ENCODE data around the gene LRRK2. TPM values are rescaled to one million over a fixed set of nuclear protein-coding genes. Genes with fewer than 3 reads are reported as not detected.

LRRK2 gene
- total and polyA plus RNA-seq, 2 experiments from 2014 or later = 0.24 TPM; not detected in 1

DNA sequence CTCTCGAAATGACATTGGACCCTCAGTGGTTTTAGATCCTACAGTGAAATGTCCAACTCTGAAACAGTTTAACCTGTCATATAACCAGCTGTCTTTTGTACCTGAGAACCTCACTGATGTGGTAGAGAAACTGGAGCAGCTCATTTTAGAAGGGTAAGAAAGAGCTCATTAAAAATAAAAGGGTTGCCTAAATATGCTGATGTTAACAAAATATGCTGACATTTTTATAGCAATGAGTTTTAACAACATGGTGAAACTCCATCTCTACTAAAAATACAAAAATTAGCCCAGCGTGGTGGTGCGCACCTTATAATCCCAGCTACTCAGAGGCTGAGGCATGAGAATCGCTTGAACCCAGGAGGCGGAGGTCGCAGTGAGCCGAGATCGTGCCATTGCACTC lies 73.5 kb downstream of the LRRK2 start:
- Mint-ChIP-seq H3K9me3 (no peaks in the 10 kb centered on the region), H3K27me3 (ENCODE audit: insufficient read depth, low read depth, poor library complexity) (no peaks in the 10 kb centered on the region), H3K4me3 (no peak overlapping the region), H3K4me1 (no peaks in the 10 kb centered on the region), H3K27ac (no peak overlapping the region), H3K36me3 (ENCODE audit: low read depth) (no peaks in the 10 kb centered on the region)
- H3K4me1 ChIP-seq (ENCODE audit: insufficient read depth) = no peaks in the 10 kb centered on the region
- H3K27ac ChIP-seq (ENCODE audit: low read depth) = no peak overlapping the region
- no peak for ATAC-seq
- no peak overlapping the region for H3K4me2 ChIP-seq
- no peaks in the 10 kb centered on the region for H3F3A ChIP-seq (replicated peaks; ENCODE audit: low read depth)
- TF ChIP-seq NANOG (IDR thresholded peaks at IDR 0.05; ENCODE audit: borderline replicate concordance) = no peak
- TF ChIP-seq STAT1 (IDR thresholded peaks at IDR 0.05; ENCODE audit: unreplicated experiment) = no peak
- no peak for TF ChIP-seq JUNB (IDR thresholded peaks at IDR 0.05; ENCODE audit: unreplicated experiment)
- TF ChIP-seq EZH2 (IDR thresholded peaks at IDR 0.05; ENCODE audit: low read depth, unreplicated experiment) = no peak
- TF ChIP-seq, protein P1, sequence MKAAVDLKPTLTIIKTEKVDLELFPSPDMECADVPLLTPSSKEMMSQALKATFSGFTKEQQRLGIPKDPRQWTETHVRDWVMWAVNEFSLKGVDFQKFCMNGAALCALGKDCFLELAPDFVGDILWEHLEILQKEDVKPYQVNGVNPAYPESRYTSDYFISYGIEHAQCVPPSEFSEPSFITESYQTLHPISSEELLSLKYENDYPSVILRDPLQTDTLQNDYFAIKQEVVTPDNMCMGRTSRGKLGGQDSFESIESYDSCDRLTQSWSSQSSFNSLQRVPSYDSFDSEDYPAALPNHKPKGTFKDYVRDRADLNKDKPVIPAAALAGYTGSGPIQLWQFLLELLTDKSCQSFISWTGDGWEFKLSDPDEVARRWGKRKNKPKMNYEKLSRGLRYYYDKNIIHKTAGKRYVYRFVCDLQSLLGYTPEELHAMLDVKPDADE (IDR thresholded peaks at IDR 0.05) = no peak
- TF ChIP-seq POLR2AphosphoS5 (IDR thresholded peaks at IDR 0.05; ENCODE audit: low read depth) = no peak
- no peak for TF ChIP-seq ZNF462 (CRISPR knock-in tag; IDR thresholded peaks at IDR 0.05)
- TF ChIP-seq EZH2phosphoT487 (IDR thresholded peaks at IDR 0.05; ENCODE audit: unreplicated experiment) = no peak
- TF ChIP-seq REST (IDR thresholded peaks at IDR 0.05; ENCODE audit: unreplicated experiment) = no peak
- TF ChIP-seq CREB1 (CRISPR knock-in tag; IDR thresholded peaks at IDR 0.05; ENCODE audit: low read depth) = no peak
- no peak for TF ChIP-seq ZNF331 (CRISPR knock-in tag; IDR thresholded peaks at IDR 0.05; ENCODE audit: low read depth)
- TF ChIP-seq ZNF114 (CRISPR knock-in tag; IDR thresholded peaks at IDR 0.05) = no peak
- TF ChIP-seq, protein P2, sequence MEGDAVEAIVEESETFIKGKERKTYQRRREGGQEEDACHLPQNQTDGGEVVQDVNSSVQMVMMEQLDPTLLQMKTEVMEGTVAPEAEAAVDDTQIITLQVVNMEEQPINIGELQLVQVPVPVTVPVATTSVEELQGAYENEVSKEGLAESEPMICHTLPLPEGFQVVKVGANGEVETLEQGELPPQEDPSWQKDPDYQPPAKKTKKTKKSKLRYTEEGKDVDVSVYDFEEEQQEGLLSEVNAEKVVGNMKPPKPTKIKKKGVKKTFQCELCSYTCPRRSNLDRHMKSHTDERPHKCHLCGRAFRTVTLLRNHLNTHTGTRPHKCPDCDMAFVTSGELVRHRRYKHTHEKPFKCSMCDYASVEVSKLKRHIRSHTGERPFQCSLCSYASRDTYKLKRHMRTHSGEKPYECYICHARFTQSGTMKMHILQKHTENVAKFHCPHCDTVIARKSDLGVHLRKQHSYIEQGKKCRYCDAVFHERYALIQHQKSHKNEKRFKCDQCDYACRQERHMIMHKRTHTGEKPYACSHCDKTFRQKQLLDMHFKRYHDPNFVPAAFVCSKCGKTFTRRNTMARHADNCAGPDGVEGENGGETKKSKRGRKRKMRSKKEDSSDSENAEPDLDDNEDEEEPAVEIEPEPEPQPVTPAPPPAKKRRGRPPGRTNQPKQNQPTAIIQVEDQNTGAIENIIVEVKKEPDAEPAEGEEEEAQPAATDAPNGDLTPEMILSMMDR (conservative IDR thresholded peaks at IDR 0.05; ENCODE audit: low read depth in 2 of 2) = no peak
- no peaks in the 10 kb centered on the region for H3K27me3 ChIP-seq (ENCODE audit: insufficient read depth)
- H4K20me1 ChIP-seq (replicated peaks; ENCODE audit: insufficient read depth) = no peaks in the 10 kb centered on the region
- H2AFZ ChIP-seq = no peak overlapping the region
- H3K4me3 ChIP-seq = no peak overlapping the region
- no peaks in the 10 kb centered on the region for H3K79me2 ChIP-seq (replicated peaks; ENCODE audit: insufficient read depth)
- no peaks in the 10 kb centered on the region for H3K9me2 ChIP-seq (ENCODE audit: insufficient read depth)
- no peaks in the 10 kb centered on the region for H3K36me3 ChIP-seq (ENCODE audit: insufficient read depth)
- DNase-seq (ENCODE audit: low spot score) = no peak

Data from GM23338 (cell line).